Stimulated activated CD4-positive, alpha-beta T cell treated with anti-CD3 and anti-CD28 coated beads, Interleukin-1b, Interleukin-23, amount 100 ng/mL, for 4 hours (primary cell): Measurements from ENCODE around the gene HJURP.

ENCODE experiments used
- DNase-seq, 2 donors: peaks; one replicate each; pipeline ENCODE4 v3.0.0-alpha.2; 2020; ENCODE audit warnings: low read depth in 2 of 2

HJURP gene

DNA sequence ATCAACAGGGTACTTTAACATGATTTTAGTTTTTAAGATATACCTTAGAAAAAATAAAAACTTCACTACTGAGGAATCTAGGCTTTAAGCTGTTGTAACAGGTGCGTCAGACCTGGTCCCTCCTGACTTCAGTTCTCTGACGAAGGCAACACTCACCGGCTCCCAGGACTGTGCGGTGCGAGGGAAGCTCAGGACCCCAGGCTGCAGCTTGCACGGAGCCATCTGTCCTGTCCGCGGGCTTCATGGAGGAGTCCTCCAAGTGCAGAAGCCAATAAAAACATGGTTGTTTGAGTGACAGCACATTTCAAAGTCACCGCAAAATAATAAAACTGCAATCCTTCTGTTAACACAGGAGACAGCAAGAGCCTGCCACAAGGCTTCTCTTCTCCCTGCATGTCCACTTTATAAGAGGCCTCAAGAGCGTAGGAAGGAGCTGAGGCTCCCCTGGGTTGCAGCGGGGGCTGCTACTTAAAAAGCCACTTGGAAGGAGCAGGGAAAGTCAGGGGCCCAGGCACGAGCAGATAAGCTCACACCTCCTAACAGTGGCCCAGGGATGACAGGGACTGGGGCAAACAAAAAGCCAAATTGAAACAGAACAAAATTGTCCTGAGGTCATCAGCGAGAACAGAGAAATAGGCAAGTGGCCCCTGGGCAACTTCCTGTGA lies 4.6 kb downstream of the HJURP start:
- DNase-seq, result no peak

DNA sequence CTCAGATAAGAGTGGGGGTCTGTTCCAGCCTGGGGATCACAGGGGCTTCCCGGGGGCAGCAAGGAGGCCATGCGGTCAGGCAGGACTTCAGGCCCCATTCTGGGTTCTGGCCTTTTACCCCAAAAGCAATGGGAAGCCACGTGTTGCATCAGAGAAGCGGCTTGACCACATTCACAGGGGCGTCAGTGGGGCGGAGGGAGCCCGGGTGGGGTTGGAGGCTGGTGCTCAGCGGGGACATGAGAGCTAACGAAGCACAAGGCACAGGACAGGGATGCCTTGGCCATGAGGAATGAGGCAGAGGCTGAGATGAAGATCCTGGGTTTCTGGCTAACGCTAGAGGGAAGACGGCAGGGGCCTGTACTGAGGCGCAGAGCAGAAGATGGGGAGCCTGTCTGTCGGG lies 6.1 kb downstream of the HJURP start:
- DNase-seq, result no peak

GRCh38 chr2:233847248-233847898 lies 7.0 kb downstream of the HJURP start:
- no peak for DNase-seq

GRCh38 chr2:233846387-233847247 lies 7.7 kb downstream of the HJURP start:
- DNase-seq, result no peak

DNA sequence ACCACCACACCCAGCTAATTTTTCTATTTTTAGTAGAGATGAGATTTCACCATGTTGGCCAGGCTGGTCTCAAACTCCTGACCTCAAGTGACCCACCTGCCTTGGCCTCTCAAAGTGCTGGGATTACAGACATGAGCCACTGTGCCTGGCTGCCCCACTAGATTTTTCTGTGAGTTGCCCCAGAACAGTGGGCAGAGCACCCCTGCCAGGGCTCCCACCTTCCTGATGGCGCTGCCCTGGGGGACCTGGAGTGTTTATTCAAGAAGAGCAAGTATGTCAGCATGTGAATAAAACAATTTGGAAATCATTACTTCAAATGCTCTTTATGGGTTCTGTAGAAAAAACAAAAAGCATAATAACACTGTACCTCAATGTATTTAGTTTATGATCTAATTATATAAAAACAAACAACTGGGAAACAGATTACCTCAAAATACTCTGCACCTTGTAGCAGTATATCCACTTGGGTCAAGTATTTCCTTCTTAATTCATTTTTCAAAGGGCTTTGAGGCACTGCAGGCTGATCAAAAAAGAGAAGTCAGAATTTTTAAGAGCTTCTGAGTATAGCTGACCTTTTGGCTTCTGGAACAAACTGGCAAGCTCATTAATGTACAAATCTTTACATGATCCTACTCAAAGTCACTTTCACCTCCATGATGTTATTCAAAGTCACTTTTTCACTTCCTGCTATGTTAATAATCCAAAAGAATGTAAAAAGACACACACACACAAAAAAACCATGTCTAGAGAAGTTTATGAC lies 8.9 kb downstream of the HJURP start:
- no peak for DNase-seq

- no peak for DNase-seq
Observed at GRCh38 chr2:233844836-233845235, 9.5 kb downstream of the HJURP start.

DNA sequence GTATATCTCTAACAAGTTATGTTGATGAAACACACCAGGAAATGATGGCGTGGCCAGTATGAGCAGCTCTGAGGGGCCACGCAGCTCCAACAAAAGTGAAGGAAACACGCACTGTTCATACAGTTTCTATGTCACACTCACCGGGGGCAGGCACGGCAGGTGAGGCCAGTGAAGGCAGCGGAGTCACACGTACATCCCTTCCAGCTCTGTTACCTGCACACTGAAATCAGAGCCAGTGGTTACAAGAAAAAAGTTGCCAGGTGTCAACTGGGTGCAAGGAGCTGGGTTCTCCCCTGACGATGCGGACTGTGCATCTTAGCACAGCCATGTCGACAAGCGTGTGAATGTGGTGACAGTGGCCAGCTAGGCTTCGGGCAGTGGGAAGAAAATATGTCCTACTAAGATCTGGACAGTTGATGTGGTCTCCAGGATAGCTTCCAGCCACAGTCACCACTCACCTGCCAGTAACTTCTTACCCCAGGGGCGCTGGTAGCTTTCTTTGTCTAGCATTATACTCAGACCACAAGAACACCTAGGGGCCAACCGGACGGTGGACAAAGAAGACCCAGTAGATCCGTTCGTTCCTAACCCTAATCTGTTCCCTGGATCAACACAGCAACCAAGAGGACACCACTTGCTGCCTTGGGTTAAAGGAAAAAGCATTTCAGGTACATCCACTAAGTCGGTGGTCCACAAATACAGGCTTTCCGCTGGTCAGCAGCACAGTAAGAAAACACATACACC lies 10.1 kb downstream of the HJURP start:
- no peak for DNase-seq

DNA sequence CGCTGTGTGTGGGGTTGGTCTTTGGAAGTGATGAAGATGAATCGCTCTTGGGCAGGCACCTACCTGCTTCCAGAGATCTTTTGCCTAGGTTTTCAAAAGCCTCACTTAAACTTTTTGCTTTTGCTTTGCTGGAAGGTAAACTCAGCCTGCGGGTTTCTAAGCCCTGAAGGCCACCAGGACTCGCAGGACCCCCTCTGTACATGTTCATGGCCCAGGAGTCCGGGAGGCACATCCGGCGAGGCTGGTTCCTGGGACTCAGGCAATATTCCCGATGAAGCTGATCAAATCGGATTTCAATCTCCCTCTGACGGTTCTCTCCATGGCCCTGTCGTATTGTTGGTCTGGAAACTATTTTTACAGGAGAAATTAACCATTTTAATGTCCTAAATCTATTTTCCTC lies 13.2 kb downstream of the HJURP start:
- DNase-seq, result no peak

GRCh38 chr2:233840520-233840919 lies 13.8 kb downstream of the HJURP start:
- DNase-seq, result no peak

DNA sequence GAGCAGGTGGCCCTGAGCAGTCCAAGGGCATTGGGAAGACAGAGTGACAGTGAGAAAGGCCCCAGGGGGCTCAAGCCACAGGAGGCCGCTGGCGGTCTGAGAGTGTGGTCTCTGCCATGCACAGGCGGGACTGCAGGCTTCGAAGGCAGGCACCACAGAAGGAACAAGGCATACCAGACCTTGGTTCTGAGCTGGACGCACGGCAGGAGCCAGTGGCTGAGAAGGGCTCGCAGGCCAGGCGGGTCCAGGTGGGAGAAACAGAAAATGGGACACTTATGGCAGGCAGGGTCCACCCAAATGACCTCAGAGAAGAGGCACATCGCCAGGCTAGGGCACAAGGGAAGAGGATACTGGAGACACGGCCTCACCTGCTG lies 14.9 kb downstream of the HJURP start:
- DNase-seq, result no peak

- DNase-seq, result no peak
Observed at GRCh38 chr2:233838726-233839446, 15.4 kb downstream of the HJURP start.

GRCh38 chr2:233838251-233838650 lies 16.1 kb downstream of the HJURP start:
- DNase-seq, result no peak

- no peak for DNase-seq
Observed at GRCh38 chr2:233837694-233838229, 16.6 kb downstream of the HJURP start.

DNA sequence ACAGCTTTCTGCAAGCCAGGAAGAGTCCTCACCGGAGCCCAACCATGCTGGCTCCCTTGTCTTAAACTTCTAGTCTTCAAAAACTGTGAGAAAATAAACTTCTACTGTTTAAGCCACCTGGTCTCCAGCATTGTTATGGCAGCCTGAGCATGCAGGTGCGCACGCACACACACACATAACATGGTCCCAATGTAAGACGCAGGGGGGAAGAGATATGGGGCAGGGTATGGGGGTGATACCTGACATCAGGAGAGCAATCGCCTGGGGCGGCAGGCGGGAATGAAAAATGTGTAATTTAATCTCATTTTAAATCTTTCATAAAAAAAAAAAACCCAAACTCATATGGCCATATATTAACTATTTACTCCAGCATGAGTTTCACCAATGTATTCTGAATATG lies 18.0 kb downstream of the HJURP start:
- DNase-seq, result no peak

GRCh38 chr2:233835230-233836186 lies 18.8 kb downstream of the HJURP start:
- no peak for DNase-seq

GRCh38 chr2:233833345-233833744 lies 21.0 kb downstream of the HJURP start:
- no peak for DNase-seq

DNA sequence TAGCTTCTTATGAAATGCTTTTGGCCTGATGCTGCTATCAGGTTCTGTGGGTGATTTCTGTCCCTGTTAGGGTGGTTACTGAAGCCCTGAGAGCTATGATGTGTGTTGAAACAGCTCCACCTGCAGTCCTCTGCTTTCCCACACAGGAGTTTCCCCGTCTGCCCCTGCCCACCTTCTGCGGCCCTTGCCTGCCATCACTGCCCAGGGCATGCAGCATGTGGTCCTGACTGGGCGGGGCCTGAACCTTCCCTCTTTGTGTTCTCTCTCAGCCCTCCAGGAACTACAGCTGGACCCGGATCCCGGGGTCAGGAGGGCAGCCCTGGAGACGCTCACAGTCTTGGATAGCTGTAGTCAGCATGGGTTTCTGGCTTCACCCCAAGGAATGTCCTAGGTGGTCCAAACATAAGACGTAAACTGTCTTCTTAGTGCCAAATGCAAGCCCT lies 21.4 kb downstream of the HJURP start:
- DNase-seq, result no peak

DNA sequence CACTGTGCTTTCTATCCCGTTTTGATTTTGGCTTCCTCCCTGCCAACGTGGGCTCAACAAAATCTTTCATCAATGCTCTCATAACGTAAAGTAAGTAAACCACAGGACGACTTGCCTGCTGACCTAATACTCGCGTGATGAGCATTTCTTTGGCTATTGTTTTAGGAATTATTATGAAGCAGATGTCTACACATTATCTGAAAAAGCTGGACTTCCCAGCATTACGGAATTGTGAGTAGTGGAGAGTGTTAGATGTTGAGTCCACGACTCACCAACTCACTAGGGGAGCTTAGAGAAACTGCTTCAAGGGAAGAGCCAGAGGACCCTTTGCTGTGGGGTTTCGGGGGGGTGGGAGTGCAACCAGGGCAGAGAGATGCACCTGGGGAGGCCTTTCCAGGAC lies 21.9 kb downstream of the HJURP start:
- no peak for DNase-seq

DNA sequence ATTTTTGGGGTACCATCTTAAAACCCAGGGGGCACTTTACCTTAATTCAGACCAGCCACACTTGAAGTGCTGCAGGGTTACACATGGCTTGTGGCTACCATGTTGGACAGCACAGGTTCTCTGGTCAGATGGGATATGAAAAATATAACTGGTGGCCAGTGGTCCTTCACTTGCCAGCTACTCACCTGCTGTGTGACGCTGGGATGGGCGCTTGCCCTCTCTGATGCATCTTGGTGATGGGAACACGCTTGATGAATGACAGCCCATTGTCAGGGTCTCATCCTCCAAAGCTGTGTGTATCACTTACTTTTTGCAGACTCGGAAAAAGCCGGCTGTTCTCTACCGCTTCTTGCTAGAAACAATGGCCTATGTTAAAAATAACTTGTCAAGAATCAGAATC lies 22.5 kb downstream of the HJURP start:
- DNase-seq, result no peak
